HFF-Myc (cell line): Measurements from ENCODE around the gene ZFR.

Source experiments
- DNase-seq: peaks from one replicate; pipeline ENCODE4 v3.0.0-alpha.2; 2011; ENCODE audit warnings: low read depth; ENCODE audit errors: extremely low read depth
- H3K4me3 ChIP-seq: replicated peaks from 2 replicates; pipeline ENCODE4 v1.5.1; 2011; ENCODE audit warnings: low read depth, mild to moderate bottlenecking, control low read depth, low read length
- CTCF ChIP-seq: IDR thresholded peaks from 2 replicates; pipeline ENCODE4 v1.5.1; 2012; ENCODE audit warnings: mild to moderate bottlenecking, low read depth, low read length, control low read depth; ENCODE audit errors: missing control alignments

The ZFR gene

GRCh38 chr5:32387211-32387610, 57.3 kb downstream of the ZFR start:
- DNase-seq: no peak
- no peak for TF ChIP-seq CTCF
- H3K4me3 ChIP-seq: no peak overlapping the region

GRCh38 chr5:32384621-32385020, 59.9 kb downstream of the ZFR start:
- TF ChIP-seq CTCF: no peak
- H3K4me3 ChIP-seq: no peak overlapping the region
- DNase-seq: no peak

- no peak for DNase-seq
- no peak for TF ChIP-seq CTCF
- no peak overlapping the region for H3K4me3 ChIP-seq
Observed at GRCh38 chr5:32383586-32383985, 61.0 kb downstream of the ZFR start.

GRCh38 chr5:32383065-32383464, 61.5 kb downstream of the ZFR start:
- no peak for TF ChIP-seq CTCF
- H3K4me3 ChIP-seq: no peak overlapping the region
- no peak for DNase-seq

GRCh38 chr5:32379421-32379820, 65.1 kb downstream of the ZFR start:
- no peak for DNase-seq
- no peak for TF ChIP-seq CTCF
- no peak overlapping the region for H3K4me3 ChIP-seq

GRCh38 chr5:32378966-32379365, 65.6 kb downstream of the ZFR start:
- TF ChIP-seq CTCF: no peak
- H3K4me3 ChIP-seq: no peak overlapping the region
- no peak for DNase-seq

GRCh38 chr5:32369542-32370155, 74.9 kb downstream of the ZFR start:
- no peak for TF ChIP-seq CTCF
- no peak overlapping the region for H3K4me3 ChIP-seq
- DNase-seq: no peak
